Measurements from ENCODE around the gene PNMA8B. TPM values are rescaled to one million over a fixed set of nuclear protein-coding genes. Genes with fewer than 3 reads are reported as not detected.

PNMA8B gene
- total RNA-seq, 6 donors from 2014 or later = 0.39 to 2.7 (median 1.6) TPM

DNA sequence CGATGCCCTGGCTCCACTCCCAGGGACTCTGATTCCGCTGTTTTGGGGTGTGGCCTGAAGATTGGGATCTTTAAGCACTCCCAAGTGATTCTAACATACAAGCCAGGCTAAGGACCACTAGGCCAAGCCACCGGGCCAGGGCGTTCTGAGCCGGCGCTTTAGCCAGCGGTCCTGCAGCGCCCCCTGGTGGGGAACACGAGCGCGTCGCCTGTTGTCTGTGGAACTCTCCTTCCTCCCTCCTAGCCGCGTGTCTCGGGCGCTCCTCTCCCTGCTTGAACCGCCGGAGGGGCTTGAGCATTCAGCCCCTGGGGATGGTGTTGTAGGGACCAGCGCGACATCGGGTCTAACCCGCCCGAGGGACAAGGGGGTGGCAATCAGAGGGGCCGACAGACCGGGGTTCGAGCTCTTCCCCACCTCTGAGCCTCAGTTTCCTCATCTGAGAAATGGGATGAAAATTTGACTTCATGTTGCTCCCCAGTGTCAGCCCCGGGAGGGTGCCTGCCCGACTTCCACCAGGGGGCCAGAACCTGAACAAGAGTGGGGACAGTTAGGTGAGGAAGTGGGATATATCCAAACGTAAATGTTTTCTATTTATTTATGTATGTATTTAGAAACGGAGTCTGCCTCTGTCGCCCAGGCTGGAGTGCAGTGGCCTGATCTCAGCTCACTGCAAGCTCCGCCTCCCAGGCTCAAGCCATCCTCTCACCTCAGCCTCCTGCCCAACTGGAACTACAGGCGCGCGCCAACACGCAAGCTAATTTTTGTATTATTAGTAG, 18.0 kb upstream of the PNMA8B start:
- ATAC-seq (ENCODE audit: low FRiP score in 2 of 2) (peak; percentile 88 to 97), DNase-seq (peak; percentile 68 to 94)
- Histone ChIP-seq H3K9me3 (peaks cover 0 to 12% (median 9%) of the 10 kb centered on the region in 4 donors), H3K27me3 (no peaks in the 10 kb centered on the region), H3K4me3 (no peak overlapping the region), H3K4me1 (peaks cover 5 to 8% (median 6%) of the 10 kb centered on the region in 4 donors), H3K36me3 (no peaks in the 10 kb centered on the region), H3K27ac (no peak overlapping the region)
- TF ChIP-seq POLR2AphosphoS5 (IDR thresholded peaks at IDR 0.05) = no peak
- no peak for TF ChIP-seq POLR2A (IDR thresholded peaks at IDR 0.05)
- TF ChIP-seq, protein P1, sequence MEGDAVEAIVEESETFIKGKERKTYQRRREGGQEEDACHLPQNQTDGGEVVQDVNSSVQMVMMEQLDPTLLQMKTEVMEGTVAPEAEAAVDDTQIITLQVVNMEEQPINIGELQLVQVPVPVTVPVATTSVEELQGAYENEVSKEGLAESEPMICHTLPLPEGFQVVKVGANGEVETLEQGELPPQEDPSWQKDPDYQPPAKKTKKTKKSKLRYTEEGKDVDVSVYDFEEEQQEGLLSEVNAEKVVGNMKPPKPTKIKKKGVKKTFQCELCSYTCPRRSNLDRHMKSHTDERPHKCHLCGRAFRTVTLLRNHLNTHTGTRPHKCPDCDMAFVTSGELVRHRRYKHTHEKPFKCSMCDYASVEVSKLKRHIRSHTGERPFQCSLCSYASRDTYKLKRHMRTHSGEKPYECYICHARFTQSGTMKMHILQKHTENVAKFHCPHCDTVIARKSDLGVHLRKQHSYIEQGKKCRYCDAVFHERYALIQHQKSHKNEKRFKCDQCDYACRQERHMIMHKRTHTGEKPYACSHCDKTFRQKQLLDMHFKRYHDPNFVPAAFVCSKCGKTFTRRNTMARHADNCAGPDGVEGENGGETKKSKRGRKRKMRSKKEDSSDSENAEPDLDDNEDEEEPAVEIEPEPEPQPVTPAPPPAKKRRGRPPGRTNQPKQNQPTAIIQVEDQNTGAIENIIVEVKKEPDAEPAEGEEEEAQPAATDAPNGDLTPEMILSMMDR (IDR thresholded peaks at IDR 0.05) = peak; percentile 87 to 95 (median 92)
- TF ChIP-seq EP300 (IDR thresholded peaks at IDR 0.05) = no peak
- WGBS, 2 donors = 27 to 66% methylated on average over 14 to 35 of the region's 36 CpGs

DNA sequence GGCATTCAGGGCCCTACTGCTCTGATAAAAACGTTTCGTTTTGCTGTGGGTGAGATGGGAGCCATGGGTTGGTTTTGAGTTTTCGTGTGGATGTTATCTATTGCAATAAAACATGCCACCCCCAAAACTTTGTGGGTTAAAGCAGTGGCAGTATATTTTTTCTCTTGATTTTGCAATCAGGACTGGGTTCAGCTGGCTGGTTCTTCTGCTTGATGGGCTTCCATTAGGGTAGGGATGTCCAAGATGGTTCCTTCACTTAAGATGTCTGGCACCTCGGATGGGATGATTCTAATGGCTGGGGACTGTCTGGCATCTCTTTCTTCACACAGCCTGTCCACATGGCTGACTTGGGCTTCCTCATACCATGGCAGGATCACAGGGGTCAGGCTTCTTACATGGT, 15.6 kb upstream of the PNMA8B start:
- Histone ChIP-seq H3K4me3 (no peak overlapping the region), H3K27ac (no peak overlapping the region), H3K9me3 (peaks cover 0 to 12% (median 9%) of the 10 kb centered on the region in 4 donors), H3K36me3 (no peaks in the 10 kb centered on the region), H3K4me1 (peaks cover 5 to 8% (median 6%) of the 10 kb centered on the region in 4 donors), H3K27me3 (no peaks in the 10 kb centered on the region)
- 89% methylated on average over 4 of the region's 4 CpGs for WGBS, 2 donors
- no peak for ATAC-seq (ENCODE audit: low FRiP score in 2 of 2)
- TF ChIP-seq, protein P1 (IDR thresholded peaks at IDR 0.05) = no peak
- no peak for TF ChIP-seq POLR2A (IDR thresholded peaks at IDR 0.05)
- TF ChIP-seq POLR2AphosphoS5 (IDR thresholded peaks at IDR 0.05) = no peak
- no peak for TF ChIP-seq EP300 (IDR thresholded peaks at IDR 0.05)
- DNase-seq = no peak

DNA sequence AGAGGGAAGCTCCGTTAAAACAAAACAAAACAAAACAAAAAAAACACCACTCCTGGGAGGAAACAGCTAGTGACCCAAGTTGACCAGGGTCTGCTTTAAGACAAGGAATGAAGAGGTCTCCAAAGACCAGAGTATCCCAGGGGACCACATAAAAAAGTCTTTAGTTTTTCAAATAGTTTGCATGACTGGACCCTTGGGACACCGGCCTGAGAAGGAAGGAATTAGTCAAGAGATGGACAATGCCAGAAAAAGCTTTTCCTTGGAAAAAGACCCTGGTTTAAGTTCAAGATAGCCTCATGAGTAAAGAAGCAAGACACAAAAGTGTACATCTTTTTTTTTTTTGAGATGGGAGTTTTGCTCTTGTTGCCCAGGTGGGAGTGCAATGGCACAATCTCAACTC, 12.5 kb upstream of the PNMA8B start:
- Histone ChIP-seq H3K9me3 (peaks cover 0 to 12% (median 9%) of the 10 kb centered on the region in 4 donors), H3K4me3 (no peak overlapping the region), H3K27me3 (no peaks in the 10 kb centered on the region), H3K4me1 (peaks cover 0 to 2% (median under 1%) of the 10 kb centered on the region in 4 donors), H3K27ac (no peak overlapping the region), H3K36me3 (no peaks in the 10 kb centered on the region)
- no peak for ATAC-seq (ENCODE audit: low FRiP score in 2 of 2)
- TF ChIP-seq POLR2A (IDR thresholded peaks at IDR 0.05) = no peak
- TF ChIP-seq POLR2AphosphoS5 (IDR thresholded peaks at IDR 0.05) = no peak
- TF ChIP-seq, protein P1 (IDR thresholded peaks at IDR 0.05) = no peak
- no peak for TF ChIP-seq EP300 (IDR thresholded peaks at IDR 0.05)
- WGBS, 2 donors = 58 to 60% methylated on average over 2 of the region's 2 CpGs
- no peak for DNase-seq

DNA sequence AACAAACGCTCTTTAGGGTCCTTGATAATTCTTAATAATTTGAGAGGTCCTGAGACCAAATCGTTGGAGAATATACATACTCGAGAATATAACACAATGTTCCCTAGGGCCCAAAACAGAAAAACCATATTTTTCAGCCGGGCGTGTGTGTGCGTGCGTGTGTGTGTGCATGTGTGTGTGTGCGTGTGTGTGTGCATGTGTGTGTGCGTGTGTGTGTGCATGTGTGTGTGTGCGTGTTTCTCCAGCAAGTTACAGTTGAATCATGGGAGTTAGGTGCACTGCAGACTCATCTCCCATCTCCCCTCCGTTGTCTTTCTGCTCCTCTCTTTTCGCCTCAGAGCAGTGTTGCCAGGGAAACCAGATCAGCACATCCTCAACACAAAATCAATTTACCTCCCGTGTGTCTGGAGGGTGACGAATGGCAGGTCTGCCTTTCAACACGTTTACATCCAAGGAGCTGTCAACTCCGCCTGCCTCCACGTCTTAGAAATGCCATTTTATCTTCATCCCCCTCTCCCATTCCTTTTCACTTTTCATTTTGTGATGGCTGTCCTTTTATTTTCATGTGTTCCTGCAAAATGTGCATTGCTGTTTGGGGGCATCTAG, 8.3 kb upstream of the PNMA8B start:
- Histone ChIP-seq H3K4me3 (no peak overlapping the region), H3K4me1 (no peaks in the 10 kb centered on the region), H3K9me3 (no peaks in the 10 kb centered on the region), H3K27ac (no peak overlapping the region), H3K27me3 (no peaks in the 10 kb centered on the region), H3K36me3 (no peaks in the 10 kb centered on the region)
- 74 to 76% methylated on average over 17 of the region's 17 CpGs for WGBS, 2 donors
- DNase-seq = no peak
- no peak for TF ChIP-seq POLR2A (IDR thresholded peaks at IDR 0.05)
- TF ChIP-seq, protein P1 (IDR thresholded peaks at IDR 0.05) = no peak
- no peak for TF ChIP-seq EP300 (IDR thresholded peaks at IDR 0.05)
- no peak for TF ChIP-seq POLR2AphosphoS5 (IDR thresholded peaks at IDR 0.05)
- ATAC-seq (ENCODE audit: low FRiP score in 2 of 2) = no peak
